Peyer's patch (tissue), 4 donors: ENCODE results near the gene CCDC90B. TPM values are rescaled to one million over a fixed set of nuclear protein-coding genes. Genes with fewer than 3 reads are reported as not detected.
A peak's percentile ranks its signal among the peaks of the same experiment; 100 is the strongest.

Experiments used
- DNase-seq, 3 donors: peaks; one replicate each; pipeline ENCODE4 v3.0.0-alpha.2; 2017 to 2019
- H3K27ac ChIP-seq, 4 donors: fragments of 200-600 bp; sonication (generic); one replicate each; pipeline ENCODE4 v1.5.1; 2016 to 2019
- H3K27me3 ChIP-seq, 2 donors: fragments of 200-600 bp; sonication (generic); one replicate each; pipeline ENCODE4 v1.5.1; 2019
- H3K36me3 ChIP-seq, 3 donors: fragments of 200-600 bp; sonication (generic); one replicate each; pipeline ENCODE4 v1.5.1; 2016 to 2019
- H3K4me1 ChIP-seq, 4 donors: fragments of 200-600 bp; sonication (generic); one replicate each; pipeline ENCODE4 v1.5.1; 2016 to 2019
- H3K4me3 ChIP-seq, 4 donors: fragments of 200-600 bp; sonication (generic); 1 replicate in 3 of 4; 2 replicates in 1 of 4; pipeline ENCODE4 v1.5.1; 2016 to 2019; ENCODE audit warnings: mild to moderate bottlenecking in 1 of 4
- H3K9me3 ChIP-seq, 4 donors: fragments of 200-600 bp; sonication (generic); one replicate each; pipeline ENCODE4 v1.5.1; 2016 to 2019; ENCODE audit warnings: mild to moderate bottlenecking in 1 of 4
- CTCF ChIP-seq, 6 experiments: fragments of 450-650 bp in 4 of 6; fragments of 200-600 bp in 2 of 6; sonication (generic) in 1 of 6; IDR thresholded peaks; one replicate each; pipeline ENCODE4 v1.5.1; 2017 to 2019; ENCODE audit warnings: antibody characterized with exemption in 6 of 6, mild to moderate bottlenecking in 3 of 6, moderate library complexity in 1 of 6
- POLR2A ChIP-seq, 2 donors: fragments of 450-650 bp; IDR thresholded peaks; one replicate each; pipeline ENCODE4 v1.5.1; 2017; ENCODE audit warnings: antibody characterized with exemption in 2 of 2, mild to moderate bottlenecking in 2 of 2, moderate library complexity in 2 of 2
- total RNA-seq, 4 donors: library from RNA; depleted of rRNA; stranded (reverse); fragments of >200 nt; gene quantifications; one replicate each; pipeline ENCODE4 v1.1.0, GENCODE V29; 2016

CCDC90B gene
- total RNA-seq, 4 donors from 2014 or later, result 31.8 to 54.5 (median 34.0) TPM

- Histone ChIP-seq H3K9me3 (no peaks in the 10 kb centered on the region), H3K4me3 (no peak overlapping the region), H3K36me3 (peaks cover 0 to 36% (median 0%) of the 10 kb centered on the region in 3 donors), H3K27me3 (no peaks in the 10 kb centered on the region), H3K27ac (peak overlapping the region in 1 of 4 donors; percentile 41), H3K4me1 (peaks cover 0 to 8% (median 0%) of the 10 kb centered on the region in 4 donors)
- no peak for TF ChIP-seq CTCF (IDR thresholded peaks at IDR 0.05)
- DNase-seq, result no peak
These were observed 29.4 kb downstream of the CCDC90B start for GRCh38 chr11:83256602-83257340.

- no peaks in the 10 kb centered on the region for H3K9me3 ChIP-seq
- no peak for TF ChIP-seq POLR2A (IDR thresholded peaks at IDR 0.05)
- no peak for TF ChIP-seq CTCF (IDR thresholded peaks at IDR 0.05)
- peaks cover 0 to 8% (median 0%) of the 10 kb centered on the region in 4 donors for H3K4me1 ChIP-seq
- no peak for DNase-seq
- peaks cover 0 to 23% (median 0%) of the 10 kb centered on the region in 3 donors for H3K36me3 ChIP-seq
- H3K27me3 ChIP-seq, result no peaks in the 10 kb centered on the region
- H3K4me3 ChIP-seq, result no peak overlapping the region
- no peak overlapping the region for H3K27ac ChIP-seq
These were observed 30.8 kb downstream of the CCDC90B start for GRCh38 chr11:83255366-83255765.

DNA sequence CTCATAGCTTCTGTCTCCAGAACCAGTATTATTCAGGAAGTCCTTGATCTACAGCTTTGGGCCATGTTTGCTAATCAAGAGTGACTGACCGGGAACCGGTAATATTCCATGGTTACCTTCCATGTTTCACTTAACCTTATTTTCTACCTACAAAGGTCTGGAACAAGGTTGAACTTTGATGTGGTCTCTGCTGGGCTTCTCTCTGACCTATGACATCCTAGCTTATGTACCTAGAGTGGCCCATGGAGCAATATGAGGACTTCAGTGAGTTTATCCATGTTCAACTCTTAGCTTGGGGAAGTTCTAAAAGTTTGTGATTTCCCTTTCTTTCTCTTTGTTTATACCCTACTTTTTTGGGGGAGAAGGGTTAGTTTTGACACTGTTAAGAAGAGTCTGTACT lies 33.2 kb downstream of the CCDC90B start:
- no peaks in the 10 kb centered on the region for H3K9me3 ChIP-seq
- no peaks in the 10 kb centered on the region for H3K27me3 ChIP-seq
- no peak for DNase-seq
- H3K4me1 ChIP-seq, result peaks cover 0 to 3% (median 0%) of the 10 kb centered on the region in 4 donors
- no peak overlapping the region for H3K27ac ChIP-seq
- peaks cover 0 to 5% (median 0%) of the 10 kb centered on the region in 3 donors for H3K36me3 ChIP-seq
- TF ChIP-seq CTCF (IDR thresholded peaks at IDR 0.05), result no peak
- TF ChIP-seq POLR2A (IDR thresholded peaks at IDR 0.05), result no peak
- H3K4me3 ChIP-seq, result no peak overlapping the region

- H3K27ac ChIP-seq, result no peak overlapping the region
- no peak for DNase-seq
These were observed 33.9 kb downstream of the CCDC90B start for GRCh38 chr11:83252266-83252665.

DNA sequence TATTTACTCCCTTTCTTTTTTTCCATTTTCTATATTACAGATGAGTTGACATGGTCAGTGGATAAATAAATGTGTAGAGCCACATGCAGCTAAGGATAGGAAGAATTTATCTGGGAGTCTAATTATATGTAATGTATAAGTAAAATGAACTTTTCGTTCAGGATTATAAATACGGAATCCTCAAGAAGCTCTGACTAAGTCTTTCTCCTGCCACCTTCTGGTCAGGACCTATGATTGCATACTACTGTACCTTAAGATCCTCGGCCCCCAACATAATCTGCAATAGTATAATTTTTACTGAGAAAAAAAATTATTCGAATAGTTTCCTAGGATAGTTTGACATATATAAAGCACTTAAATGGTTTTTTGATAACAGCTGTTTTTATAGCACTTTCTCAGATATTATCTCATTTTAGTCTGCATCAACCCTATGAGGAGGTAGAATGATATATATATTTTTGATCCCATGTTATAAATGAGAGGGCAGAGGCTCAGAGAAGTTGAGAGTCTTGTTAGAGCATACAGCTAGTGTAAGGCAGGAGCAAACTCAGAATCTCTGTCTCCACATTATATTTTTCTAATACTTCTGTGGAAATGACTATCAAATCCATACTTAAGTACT lies 36.1 kb downstream of the CCDC90B start:
- peak in 5 of 6 experiments; percentile 50 to 75 (median 66) for TF ChIP-seq CTCF (IDR thresholded peaks at IDR 0.05)
- TF ChIP-seq POLR2A (IDR thresholded peaks at IDR 0.05), result no peak
- Histone ChIP-seq H3K27me3 (no peaks in the 10 kb centered on the region), H3K9me3 (no peaks in the 10 kb centered on the region), H3K27ac (no peak overlapping the region), H3K4me1 (no peaks in the 10 kb centered on the region), H3K36me3 (no peaks in the 10 kb centered on the region), H3K4me3 (no peak overlapping the region)
- no peak for DNase-seq

More at GRCh38 chr11:83252266-83252665, 33.9 kb downstream of the CCDC90B start:
- no peaks in the 10 kb centered on the region for H3K27me3 ChIP-seq
- no peaks in the 10 kb centered on the region for H3K36me3 ChIP-seq
- no peak overlapping the region for H3K4me3 ChIP-seq
- TF ChIP-seq CTCF (IDR thresholded peaks at IDR 0.05), result no peak
- no peak for TF ChIP-seq POLR2A (IDR thresholded peaks at IDR 0.05)
- no peaks in the 10 kb centered on the region for H3K4me1 ChIP-seq
- H3K9me3 ChIP-seq, result no peaks in the 10 kb centered on the region
